ENCODE measurements around the gene PLCL1.
A peak's percentile ranks its signal among the peaks of the same experiment; 100 is the strongest.

Gene PLCL1

GRCh38 chr2:198116756-198117155 is 312.4 kb downstream of the PLCL1 start:
- no peak for DNase-seq (ENCODE audit: low read depth)

DNA sequence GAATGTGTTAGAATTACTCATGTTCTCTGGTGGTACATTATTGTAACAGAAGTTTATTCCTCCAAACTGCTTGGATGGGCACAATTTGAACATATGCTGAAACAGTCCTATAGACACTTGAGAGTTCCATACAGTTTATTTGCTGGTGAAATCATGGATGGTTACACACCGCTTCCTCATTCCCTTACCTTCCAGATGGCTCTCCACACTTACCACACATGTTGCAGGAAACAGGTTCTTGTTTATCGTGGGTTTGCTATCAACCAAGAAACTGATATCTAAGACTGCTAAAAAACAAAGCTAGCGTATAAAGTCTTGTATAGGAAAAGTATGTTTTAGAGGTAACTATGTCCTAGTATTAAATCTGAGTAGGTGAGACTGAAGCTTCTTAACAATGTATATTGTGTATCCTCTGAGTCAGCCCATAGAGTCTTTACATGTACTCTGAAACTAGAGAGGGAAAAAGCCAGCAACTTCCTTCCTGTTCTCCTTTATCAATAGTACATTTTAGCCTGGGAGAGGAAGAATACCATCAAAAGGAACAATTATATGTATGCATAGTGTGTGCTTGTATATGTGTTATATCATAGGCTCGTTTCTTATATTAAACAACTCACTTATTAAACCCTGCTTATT is 313.1 kb downstream of the PLCL1 start:
- DNase-seq (ENCODE audit: low read depth): no peak

- DNase-seq (ENCODE audit: low read depth): peak; percentile 8
These were observed 323.2 kb downstream of the PLCL1 start for GRCh38 chr2:198127627-198128026.

DNA sequence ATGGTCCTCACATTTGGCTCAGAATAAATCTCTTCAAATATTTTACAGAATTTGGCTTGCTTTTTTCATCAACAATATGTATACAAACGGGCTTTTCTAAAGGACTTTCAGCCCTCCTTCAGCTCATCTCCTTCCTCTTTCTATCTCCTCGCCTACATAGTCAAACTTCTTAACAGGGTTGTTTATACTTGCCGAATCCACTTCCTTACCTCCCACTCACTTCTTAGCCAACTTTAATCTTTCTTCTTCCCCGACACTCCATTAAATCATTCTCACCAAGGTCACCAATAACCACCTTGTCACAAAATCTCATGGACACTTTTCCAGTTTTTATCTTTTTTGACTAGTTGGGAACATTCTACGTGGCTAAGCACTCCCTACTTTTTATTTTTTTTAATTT is 325.2 kb downstream of the PLCL1 start:
- DNase-seq (ENCODE audit: low read depth): no peak

GRCh38 chr2:198134293-198134955 is 330.0 kb downstream of the PLCL1 start:
- no peak for DNase-seq (ENCODE audit: low read depth)

- DNase-seq (ENCODE audit: low read depth): no peak
These were observed 331.1 kb downstream of the PLCL1 start for GRCh38 chr2:198135481-198135934.

DNA sequence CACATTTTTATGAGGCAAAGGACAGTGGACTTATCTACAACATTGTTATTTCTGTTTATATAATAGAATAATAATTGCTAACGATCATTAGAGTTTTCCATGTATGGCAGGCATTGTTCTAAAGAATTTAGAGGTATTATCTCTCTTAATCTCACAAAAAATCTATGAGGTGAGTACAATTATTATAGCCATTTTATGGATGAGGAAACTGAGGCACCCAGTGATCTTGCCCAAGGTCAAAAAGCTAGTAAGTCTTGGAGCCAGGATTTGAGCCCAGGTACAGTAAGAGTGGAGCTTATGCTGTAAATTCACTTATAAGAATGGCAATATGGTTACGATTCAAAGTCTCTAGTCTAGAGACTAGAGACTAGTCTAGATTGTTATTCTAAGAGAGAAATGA is 331.7 kb downstream of the PLCL1 start:
- no peak for DNase-seq (ENCODE audit: low read depth)

DNA sequence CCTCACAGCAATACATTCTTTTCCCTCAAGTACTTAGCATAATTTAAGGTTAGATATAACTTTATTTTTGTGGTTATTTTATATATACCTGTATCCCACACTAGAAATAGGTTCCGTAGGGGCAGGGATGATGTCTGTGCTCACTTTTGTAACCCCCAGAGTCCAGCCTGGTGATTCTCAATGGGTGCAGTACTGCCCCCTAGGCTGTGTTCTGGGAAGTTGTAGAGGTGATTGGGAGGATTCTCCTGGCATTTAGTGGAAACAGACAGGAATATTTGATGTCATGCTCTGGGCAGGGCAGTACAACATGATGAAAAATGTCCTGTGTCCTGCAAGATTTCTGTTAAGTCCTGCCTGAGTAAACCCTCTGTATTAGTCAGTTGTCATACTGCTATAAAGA is 333.3 kb downstream of the PLCL1 start:
- no peak for DNase-seq (ENCODE audit: low read depth)

GRCh38 chr2:198141726-198142125 is 337.3 kb downstream of the PLCL1 start:
- no peak for DNase-seq (ENCODE audit: low read depth)

- no peak for DNase-seq (ENCODE audit: low read depth)
These were observed 338.8 kb downstream of the PLCL1 start for GRCh38 chr2:198143156-198143555.

GRCh38 chr2:198143793-198144192 is 339.4 kb downstream of the PLCL1 start:
- no peak for DNase-seq (ENCODE audit: low read depth)

DNA sequence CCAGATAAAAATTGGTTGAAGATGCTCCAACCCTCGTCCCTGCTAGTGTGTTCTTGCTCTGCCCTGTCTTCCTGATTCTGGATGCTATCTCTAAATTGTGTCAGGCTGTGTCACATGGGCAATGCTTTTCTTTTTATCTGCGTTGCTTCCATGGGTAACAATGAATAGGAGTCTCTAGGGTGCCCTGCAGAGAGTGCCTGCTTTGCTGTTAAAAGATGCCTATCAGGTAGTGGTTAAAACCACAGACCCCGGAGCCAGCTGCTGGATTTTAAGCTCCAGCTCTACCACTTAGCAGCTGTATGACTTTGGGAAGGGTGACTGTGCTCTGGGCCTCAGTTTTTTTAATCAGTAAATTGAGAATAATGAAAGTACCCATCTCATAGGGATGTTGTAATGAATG is 340.3 kb downstream of the PLCL1 start:
- no peak for DNase-seq (ENCODE audit: low read depth)

DNA sequence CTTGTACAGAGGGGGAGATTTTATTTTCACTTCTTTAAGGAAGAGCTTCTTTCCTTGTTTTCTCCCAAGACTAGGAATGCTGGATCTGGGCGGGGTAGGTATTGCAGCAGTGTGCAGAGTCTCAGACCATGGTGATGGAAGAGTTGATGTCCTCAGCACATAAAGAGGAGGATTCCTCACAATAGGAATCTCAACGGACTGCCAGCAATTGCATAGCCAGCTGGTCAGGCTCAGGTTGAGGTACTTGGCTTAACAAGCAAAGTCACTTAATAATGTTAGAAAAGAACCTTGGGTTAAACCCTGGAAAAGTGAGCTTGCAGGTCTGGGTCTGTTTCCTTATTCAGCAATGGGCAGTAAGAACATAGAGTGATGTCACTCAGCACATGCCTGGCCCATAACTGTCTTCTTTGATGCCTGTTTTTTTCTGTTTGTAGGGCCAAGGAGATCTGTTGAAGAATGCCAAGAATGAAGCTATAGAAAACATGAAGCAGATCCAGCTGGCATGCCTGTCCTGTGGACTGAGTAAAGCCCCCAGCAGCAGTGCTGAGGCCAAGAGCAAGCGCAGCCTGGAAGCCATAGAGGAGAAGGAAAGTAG is 342.1 kb downstream of the PLCL1 start:
- DNase-seq (ENCODE audit: low read depth): no peak

- no peak for DNase-seq (ENCODE audit: low read depth)
These were observed 352.9 kb downstream of the PLCL1 start for GRCh38 chr2:198157314-198157713.

- no peak for DNase-seq (ENCODE audit: low read depth)
These were observed 356.8 kb downstream of the PLCL1 start for GRCh38 chr2:198161151-198161550.

DNA sequence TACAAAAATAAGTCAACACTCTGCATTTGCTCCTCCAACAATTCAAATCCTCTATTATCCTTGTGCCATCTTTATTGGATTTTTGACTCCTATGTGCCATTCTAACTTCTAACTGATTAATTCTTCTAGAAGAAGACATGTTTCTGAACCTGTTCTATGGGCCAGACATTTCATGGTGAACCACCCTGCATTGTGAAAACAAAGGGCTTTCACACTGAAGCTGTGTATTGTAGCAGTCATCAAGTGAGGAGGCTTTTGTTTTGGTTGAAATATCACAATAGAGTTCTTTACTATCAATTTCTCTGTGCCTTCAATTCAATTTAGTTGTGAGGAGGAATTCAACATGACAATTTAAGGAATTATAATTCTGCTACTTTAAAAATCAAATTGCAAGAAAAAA is 357.9 kb downstream of the PLCL1 start:
- DNase-seq (ENCODE audit: low read depth): no peak

DNA sequence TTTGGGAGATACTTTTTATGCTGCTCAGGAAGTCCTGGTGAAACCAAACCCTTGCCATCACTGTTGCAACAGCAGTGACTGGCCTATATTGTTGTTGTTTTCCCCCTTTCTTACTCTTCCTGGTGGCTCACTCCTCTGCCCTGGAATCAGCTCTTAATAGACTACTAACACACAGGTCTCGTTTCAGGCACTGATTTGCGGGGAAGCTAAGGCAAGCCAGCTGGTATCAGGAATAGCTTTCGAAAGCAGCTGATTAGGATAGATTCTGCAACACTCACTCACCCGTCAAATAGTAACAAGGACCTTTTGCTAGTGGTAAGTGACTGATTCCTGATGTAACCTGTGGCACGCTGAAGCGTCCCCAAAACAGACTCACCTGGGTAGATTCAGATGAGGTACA is 360.4 kb downstream of the PLCL1 start:
- DNase-seq (ENCODE audit: low read depth): no peak

- DNase-seq (ENCODE audit: low read depth): no peak
These were observed 360.9 kb downstream of the PLCL1 start for GRCh38 chr2:198165289-198165688.

DNA sequence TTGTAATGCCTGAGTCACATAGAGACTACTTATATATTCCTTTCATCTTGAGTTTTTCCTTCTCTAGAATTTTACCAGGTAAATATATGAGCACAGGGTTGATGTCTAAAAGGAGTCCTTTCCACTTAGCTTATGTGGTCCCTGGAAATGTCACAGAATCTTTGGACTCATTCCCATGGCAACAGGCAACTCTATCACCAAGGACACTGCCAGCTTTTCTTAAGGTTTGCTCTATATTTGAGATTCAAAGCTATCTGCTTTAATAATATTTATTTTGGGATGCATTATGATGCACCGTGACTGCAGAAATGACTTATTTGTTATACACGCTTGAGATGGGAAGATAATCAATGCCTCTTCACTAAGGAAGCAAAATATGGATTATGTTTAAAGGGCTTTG is 363.0 kb downstream of the PLCL1 start:
- DNase-seq (ENCODE audit: low read depth): no peak

DNA sequence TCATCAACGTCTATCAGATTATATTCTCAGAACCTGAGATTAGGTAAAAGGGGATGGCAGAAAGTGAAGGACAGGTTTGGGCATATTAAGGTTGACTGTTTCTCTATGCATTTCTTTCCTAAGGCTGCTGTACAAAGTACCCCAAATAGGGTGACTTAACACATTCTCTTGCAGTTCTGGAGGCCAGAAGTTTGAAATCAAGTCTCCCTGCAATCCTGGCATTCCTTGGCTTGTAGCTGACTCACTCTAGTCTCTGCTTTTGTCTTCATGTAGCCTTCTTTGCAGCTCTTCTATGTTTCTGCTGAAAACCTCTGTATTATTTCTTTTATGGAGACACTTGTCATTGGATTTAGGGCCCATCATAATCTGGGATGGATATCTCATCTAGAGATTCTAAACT is 364.3 kb downstream of the PLCL1 start:
- no peak for DNase-seq (ENCODE audit: low read depth)

DNA sequence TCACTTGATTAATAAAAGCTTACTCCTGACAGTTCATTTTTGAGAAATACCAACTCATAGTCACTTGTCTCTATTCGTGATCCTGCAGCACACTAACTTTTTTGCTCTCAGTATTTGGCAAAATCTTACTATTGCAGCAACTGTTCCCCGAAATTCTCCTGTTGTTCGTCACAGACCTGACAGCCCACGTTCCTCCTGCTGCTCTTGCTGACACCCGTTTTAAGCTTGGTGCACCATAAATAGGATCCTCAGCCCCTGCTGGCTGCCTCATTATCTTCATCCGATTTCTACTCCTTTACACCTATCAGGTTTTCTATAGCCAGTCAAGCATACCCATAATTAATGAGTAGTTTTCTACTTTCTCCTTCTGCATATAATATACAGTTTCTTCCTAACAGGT is 368.8 kb downstream of the PLCL1 start:
- no peak for DNase-seq (ENCODE audit: low read depth)

DNA sequence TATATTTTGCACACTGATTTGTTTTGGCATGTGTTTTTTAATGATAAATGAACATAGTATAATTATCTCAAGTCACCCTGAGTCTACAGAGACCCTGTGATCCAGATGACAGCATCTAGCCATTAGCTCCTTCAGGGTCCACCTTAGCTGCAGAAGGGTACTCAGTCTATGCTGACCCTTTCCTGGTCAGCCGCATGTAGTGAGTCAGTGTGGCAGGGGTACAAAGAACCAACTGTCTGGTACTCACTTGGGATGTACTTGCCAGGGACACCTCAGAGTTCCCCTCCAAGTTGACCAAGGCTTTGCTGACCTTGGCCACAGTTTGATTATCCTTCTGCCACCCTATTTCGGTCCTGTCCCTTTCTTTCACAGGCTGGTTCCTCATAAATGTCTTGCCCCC is 369.5 kb downstream of the PLCL1 start:
- DNase-seq (ENCODE audit: low read depth): no peak

- no peak for DNase-seq (ENCODE audit: low read depth)
These were observed 370.9 kb downstream of the PLCL1 start for GRCh38 chr2:198175271-198175670.

DNA sequence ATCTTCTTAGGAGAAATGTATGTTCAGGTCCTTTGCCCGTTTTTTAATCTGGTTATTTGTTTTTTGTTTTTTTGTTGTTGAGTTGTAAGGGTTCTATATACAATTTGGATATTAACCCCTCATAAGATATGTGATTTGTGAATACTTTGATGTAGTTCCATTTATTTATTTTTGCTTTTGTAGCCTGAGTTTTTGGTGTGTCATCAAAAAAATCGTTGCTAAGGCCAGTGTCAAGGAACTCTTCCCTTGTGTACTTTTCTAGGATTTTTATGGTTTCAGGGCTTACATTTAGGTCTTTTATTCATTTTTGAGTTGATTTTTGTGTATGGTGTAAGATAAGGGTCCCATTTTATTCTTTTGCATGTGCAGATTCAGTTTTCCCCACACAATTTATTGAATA is 372.6 kb downstream of the PLCL1 start:
- no peak for DNase-seq (ENCODE audit: low read depth)

Measured in activated T-helper 9 cell treated with anti-CD3 and anti-CD28 coated beads, Interleukin-2, amount 50 U/mL, for 16 hours (primary cell).